Smooth muscle cell (in vitro differentiated cells): Measurements from ENCODE around the gene DLGAP5. TPM values are rescaled to one million over a fixed set of nuclear protein-coding genes. Genes with fewer than 3 reads are reported as not detected.

ENCODE experiments used
- DNase-seq: peaks from one replicate; lab custom pipeline; 2025; ENCODE audit not compliant: unreplicated experiment; lab: John Stamatoyannopoulos, UW
- H2AFZ ChIP-seq: fragments of 200-600 bp; sonication (generic); 2 replicates; pipeline ENCODE4 v1.6.0; 2016; ENCODE audit warnings: antibody characterized with exemption, low read depth, mild to moderate bottlenecking
- H3F3A ChIP-seq: fragments of 200-600 bp; sonication (generic); 2 replicates; pipeline ENCODE4 v1.6.0; 2017; ENCODE audit warnings: antibody characterized with exemption, low read depth
- H3K27ac ChIP-seq: fragments of 200-600 bp; sonication (generic); 2 replicates; pipeline ENCODE4 v1.5.1; 2016; ENCODE audit warnings: low read depth, mild to moderate bottlenecking
- H3K27me3 ChIP-seq: fragments of 200-600 bp; sonication (generic); 2 replicates; pipeline ENCODE4 v1.6.1; 2016; ENCODE audit warnings: low read depth, mild to moderate bottlenecking
- H3K36me3 ChIP-seq: fragments of 200-600 bp; sonication (generic); 2 replicates; pipeline ENCODE4 v1.5.1; 2016; ENCODE audit warnings: low read depth
- H3K4me1 ChIP-seq: fragments of 200-600 bp; sonication (generic); 2 replicates; pipeline ENCODE4 v1.5.1; 2016; ENCODE audit warnings: low read depth
- H3K4me2 ChIP-seq: fragments of 200-600 bp; sonication (generic); 2 replicates; pipeline ENCODE4 v1.6.0; 2016; ENCODE audit warnings: mild to moderate bottlenecking
- H3K4me3 ChIP-seq: fragments of 200-600 bp; sonication (generic); 2 replicates; pipeline ENCODE4 v1.5.1; 2016; ENCODE audit warnings: mild to moderate bottlenecking
- H3K79me2 ChIP-seq: fragments of 200-600 bp; sonication (generic); 2 replicates; pipeline ENCODE4 v1.6.0; 2016; ENCODE audit warnings: low read depth, mild to moderate bottlenecking
- H3K9ac ChIP-seq: fragments of 200-600 bp; sonication (generic); 2 replicates; pipeline ENCODE4 v1.6.0; 2016; ENCODE audit warnings: low read depth
- H3K9me3 ChIP-seq: fragments of 200-600 bp; sonication (generic); replicated peaks from 2 replicates; pipeline ENCODE4 v1.5.1; 2016; ENCODE audit warnings: low read depth
- H4K20me1 ChIP-seq: fragments of 200-600 bp; sonication (generic); 2 replicates; pipeline ENCODE4 v1.6.0; 2016; ENCODE audit warnings: low read depth
- WGBS: methylation state at CpG from one replicate; pipeline ENCODE4 v1.1.7; 2016; ENCODE audit warnings: low lambda C conversion rate; 5-methylcytosine and 5-hydroxymethylcytosine counted together
- polyA plus RNA-seq: library from polyadenylated mRNA; unstranded; fragments of >200 nt; fragmentation: Nextera tagmentation; extraction: Ambion mirVana; gene quantifications from 2 replicates; pipeline ENCODE4 v1.2.1, GENCODE V29; 2016
- total RNA-seq: library from RNA; depleted of rRNA; stranded (reverse); fragments of >200 nt; gene quantifications from 2 replicates; pipeline ENCODE4 v1.2.3, GENCODE V29; 2014
- TF ChIP-seq, protein P1 (sequence below): fragments of 200-600 bp; sonication (generic); IDR thresholded peaks from 2 replicates; pipeline ENCODE4 v1.5.1; 2017; ENCODE audit warnings: borderline replicate concordance, mild to moderate bottlenecking, antibody characterized with exemption; ENCODE audit not compliant: insufficient read depth, poor library complexity, severe bottlenecking

The DLGAP5 gene
- total and polyA plus RNA-seq, 2 experiments from 2014 or later: 7.5 to 8.0 TPM

DNA sequence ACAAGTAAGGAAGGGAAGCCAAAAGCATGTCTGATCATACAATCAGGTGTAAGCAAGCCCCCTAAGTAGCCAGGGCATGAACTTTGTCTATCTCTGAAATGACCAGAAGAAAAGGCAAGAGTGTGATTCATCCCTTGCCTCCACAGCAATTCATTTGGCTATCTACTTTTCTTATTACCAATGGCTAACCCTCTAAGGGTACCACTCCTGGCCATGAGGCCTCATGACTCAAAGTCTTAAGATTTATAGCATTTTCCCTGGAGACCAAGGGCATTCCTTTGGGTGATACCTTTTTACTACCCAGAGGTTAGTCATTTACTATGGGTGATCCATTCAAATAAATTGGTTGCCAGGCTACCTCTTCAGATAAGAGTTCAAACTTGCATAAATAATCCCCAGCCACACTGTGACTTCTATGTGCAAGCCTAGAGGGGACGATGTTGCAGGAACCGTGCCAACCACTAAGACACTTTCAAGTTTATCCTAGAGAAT is 63.9 kb downstream of the DLGAP5 start:
- no peak overlapping the region for H3K4me2 ChIP-seq
- H3K9me3 ChIP-seq: no peaks in the 10 kb centered on the region
- H3K4me1 ChIP-seq: peaks cover 23% of the 10 kb centered on the region
- WGBS: 67% methylated on average over 2 of the region's 2 CpGs
- H3K4me3 ChIP-seq: no peak overlapping the region
- no peaks in the 10 kb centered on the region for H3K27me3 ChIP-seq
- H2AFZ ChIP-seq: no peak overlapping the region
- H3K36me3 ChIP-seq: no peaks in the 10 kb centered on the region
- TF ChIP-seq, protein P1, sequence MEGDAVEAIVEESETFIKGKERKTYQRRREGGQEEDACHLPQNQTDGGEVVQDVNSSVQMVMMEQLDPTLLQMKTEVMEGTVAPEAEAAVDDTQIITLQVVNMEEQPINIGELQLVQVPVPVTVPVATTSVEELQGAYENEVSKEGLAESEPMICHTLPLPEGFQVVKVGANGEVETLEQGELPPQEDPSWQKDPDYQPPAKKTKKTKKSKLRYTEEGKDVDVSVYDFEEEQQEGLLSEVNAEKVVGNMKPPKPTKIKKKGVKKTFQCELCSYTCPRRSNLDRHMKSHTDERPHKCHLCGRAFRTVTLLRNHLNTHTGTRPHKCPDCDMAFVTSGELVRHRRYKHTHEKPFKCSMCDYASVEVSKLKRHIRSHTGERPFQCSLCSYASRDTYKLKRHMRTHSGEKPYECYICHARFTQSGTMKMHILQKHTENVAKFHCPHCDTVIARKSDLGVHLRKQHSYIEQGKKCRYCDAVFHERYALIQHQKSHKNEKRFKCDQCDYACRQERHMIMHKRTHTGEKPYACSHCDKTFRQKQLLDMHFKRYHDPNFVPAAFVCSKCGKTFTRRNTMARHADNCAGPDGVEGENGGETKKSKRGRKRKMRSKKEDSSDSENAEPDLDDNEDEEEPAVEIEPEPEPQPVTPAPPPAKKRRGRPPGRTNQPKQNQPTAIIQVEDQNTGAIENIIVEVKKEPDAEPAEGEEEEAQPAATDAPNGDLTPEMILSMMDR: no peak
- H3K79me2 ChIP-seq: peaks cover 25% of the 10 kb centered on the region
- H4K20me1 ChIP-seq: peaks cover 27% of the 10 kb centered on the region
- peaks cover 28% of the 10 kb centered on the region for H3F3A ChIP-seq
- no peak overlapping the region for H3K9ac ChIP-seq
- peak overlapping the region; percentile 85 for H3K27ac ChIP-seq
- no peak for DNase-seq

DNA sequence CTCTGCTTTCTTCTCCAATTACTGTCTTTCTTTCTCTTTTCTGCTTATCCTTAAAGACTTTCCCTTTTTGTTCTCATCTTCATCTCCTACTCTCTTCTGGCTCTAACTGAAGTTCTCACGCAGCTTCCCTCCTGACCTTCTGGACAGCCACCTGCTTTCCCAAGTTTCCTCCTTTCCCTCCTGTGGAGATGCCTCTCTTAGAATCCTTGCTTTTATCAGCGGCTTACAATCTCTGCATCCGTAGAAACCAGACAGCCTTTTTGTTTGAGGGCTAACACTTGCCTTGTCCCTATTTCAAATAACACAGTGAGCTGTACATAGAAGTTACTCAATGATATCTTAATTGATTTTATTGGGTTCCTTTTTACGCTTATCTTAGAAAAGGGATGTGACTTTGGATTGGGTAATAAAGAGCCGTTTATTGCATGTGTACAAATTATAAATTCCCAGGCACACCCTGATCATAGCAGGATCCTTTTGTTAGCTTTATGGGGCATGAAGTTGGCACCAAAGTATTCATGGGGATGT is 64.4 kb downstream of the DLGAP5 start:
- DNase-seq: no peak
- Histone ChIP-seq H3K27me3 (no peaks in the 10 kb centered on the region), H3F3A (peaks cover 32% of the 10 kb centered on the region), H3K4me2 (no peak overlapping the region), H3K4me1 (peaks cover 28% of the 10 kb centered on the region), H4K20me1 (peaks cover 22% of the 10 kb centered on the region), H3K27ac (peak overlapping the region; percentile 72), H3K9me3 (no peaks in the 10 kb centered on the region), H2AFZ (no peak overlapping the region), H3K4me3 (no peak overlapping the region), H3K36me3 (no peaks in the 10 kb centered on the region), H3K9ac (no peak overlapping the region), H3K79me2 (peaks cover 20% of the 10 kb centered on the region)
- TF ChIP-seq, protein P1: no peak
- WGBS: 62% methylated on average over 5 of the region's 5 CpGs

DNA sequence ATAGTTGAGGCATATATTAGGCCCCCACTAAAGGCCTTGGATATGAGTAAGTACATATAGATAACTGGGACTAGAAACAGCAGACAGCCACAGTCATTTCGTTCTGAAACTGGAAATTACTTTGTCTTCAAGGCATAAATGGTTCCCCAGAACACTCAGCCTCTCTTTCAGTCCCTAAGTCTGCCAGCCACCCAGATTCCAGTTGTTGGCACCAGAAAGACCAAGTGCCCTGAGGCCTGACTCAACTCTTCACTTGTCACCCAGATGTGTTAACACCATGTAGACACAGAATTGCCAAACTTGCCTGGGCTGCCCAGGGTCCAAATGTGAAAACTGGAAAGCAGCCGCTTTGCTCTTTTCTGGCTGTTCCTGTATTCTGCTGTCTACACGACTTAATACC is 65.4 kb downstream of the DLGAP5 start:
- Histone ChIP-seq H3K27ac (peak overlapping the region; percentile 72), H3K79me2 (peaks cover 11% of the 10 kb centered on the region), H4K20me1 (peaks cover 12% of the 10 kb centered on the region), H2AFZ (peak overlapping the region; percentile 67), H3K27me3 (no peaks in the 10 kb centered on the region), H3K9me3 (no peaks in the 10 kb centered on the region), H3K4me3 (no peak overlapping the region), H3F3A (peaks cover 32% of the 10 kb centered on the region), H3K36me3 (no peaks in the 10 kb centered on the region), H3K4me2 (peak overlapping the region; percentile 14), H3K9ac (no peak overlapping the region), H3K4me1 (peaks cover 29% of the 10 kb centered on the region)
- 38% methylated on average over 3 of the region's 3 CpGs for WGBS
- no peak for DNase-seq
- TF ChIP-seq, protein P1: no peak

DNA sequence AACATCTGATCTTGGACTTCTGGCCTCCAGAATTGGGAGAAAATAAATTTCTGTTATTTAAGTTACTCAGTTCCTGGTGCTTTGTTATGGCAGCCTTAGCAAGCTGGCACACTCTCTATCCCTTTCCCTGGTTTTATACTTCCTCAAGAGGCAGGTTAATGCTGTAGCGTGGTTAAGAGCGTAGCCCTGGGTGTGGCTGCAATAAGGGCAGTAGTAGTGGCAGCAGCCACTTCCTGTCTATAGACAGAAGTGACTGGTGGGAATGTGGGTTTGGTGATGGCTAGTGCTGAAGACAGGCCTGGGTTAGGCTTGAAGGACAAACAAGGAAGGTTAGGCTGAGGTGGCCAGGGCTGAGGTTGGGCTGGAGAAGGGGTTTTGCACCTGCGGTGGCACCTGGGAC is 66.0 kb downstream of the DLGAP5 start:
- no peak for DNase-seq
- Histone ChIP-seq H3K4me1 (peaks cover 29% of the 10 kb centered on the region), H2AFZ (no peak overlapping the region), H3K79me2 (peaks cover 6% of the 10 kb centered on the region), H4K20me1 (peaks cover 6% of the 10 kb centered on the region), H3K27ac (peak overlapping the region; percentile 8), H3K27me3 (no peaks in the 10 kb centered on the region), H3K36me3 (no peaks in the 10 kb centered on the region), H3K4me2 (no peak overlapping the region), H3K4me3 (no peak overlapping the region), H3K9ac (no peak overlapping the region), H3K9me3 (no peaks in the 10 kb centered on the region), H3F3A (peaks cover 32% of the 10 kb centered on the region)
- 91% methylated on average over 3 of the region's 3 CpGs for WGBS
- TF ChIP-seq, protein P1: no peak
